Cardiac muscle cell (in vitro differentiated cells and primary cell): ENCODE data around the gene MARCHF2. TPM values are rescaled to one million over a fixed set of nuclear protein-coding genes. Genes with fewer than 3 reads are reported as not detected.
A peak's percentile ranks its signal among the peaks of the same experiment; 100 is the strongest.

Experiments used
- DNase-seq, 2 donors: peaks; one replicate each; pipeline versions ENCODE4 v3.0.0 to v3.0.0-alpha.2; 2010 to 2017; ENCODE audit warnings: low read depth in 1 of 2, low spot score in 1 of 2
- H3K27ac ChIP-seq: fragments of 200-600 bp; sonication (generic); 2 replicates; pipeline ENCODE4 v1.5.1; 2016
- H3K27me3 ChIP-seq: fragments of 200-600 bp; sonication (generic); 2 replicates; pipeline ENCODE4 v1.6.0; 2016; ENCODE audit warnings: control low read depth
- H3K36me3 ChIP-seq: fragments of 200-600 bp; sonication (generic); 2 replicates; pipeline ENCODE4 v1.5.1; 2016; ENCODE audit warnings: control low read depth
- H3K4me1 ChIP-seq: fragments of 200-600 bp; sonication (generic); 2 replicates; pipeline ENCODE4 v1.8.1; 2017; ENCODE audit warnings: low read depth, mild to moderate bottlenecking, mixed run types
- H3K4me3 ChIP-seq: fragments of 200-600 bp; sonication (generic); 2 replicates; pipeline ENCODE4 v1.5.1; 2016; ENCODE audit warnings: mild to moderate bottlenecking
- H3K9me3 ChIP-seq: fragments of 200-600 bp; sonication (generic); 2 replicates; pipeline ENCODE4 v1.5.1; 2017; ENCODE audit warnings: low read depth, mild to moderate bottlenecking, control low read depth
- polyA plus RNA-seq: library from polyadenylated mRNA; unstranded; fragments of >200 nt; fragmentation: Nextera tagmentation; extraction: Ambion mirVana; gene quantifications from 2 replicates; pipeline ENCODE4 v1.2.1, GENCODE V29; 2016
- total RNA-seq: library from RNA; depleted of rRNA; stranded (reverse); fragments of >200 nt; gene quantifications from 2 replicates; pipeline ENCODE4 v1.2.3, GENCODE V29; 2016
- TF ChIP-seq, protein P1 (sequence below): IDR thresholded peaks from 2 replicates; pipeline ENCODE4 v1.5.1; 2012; ENCODE audit warnings: low read depth, mild to moderate bottlenecking, low read length

MARCHF2 gene
- total and polyA plus RNA-seq, 2 experiments from 2014 or later: 63.8 to 139 TPM

- H3K27me3 ChIP-seq: no peaks in the 10 kb centered on the region
- peak overlapping the region; percentile 57 for H3K27ac ChIP-seq
- DNase-seq: no peak
- H3K4me1 ChIP-seq: peaks cover 42% of the 10 kb centered on the region
- H3K36me3 ChIP-seq: peaks cover 35% of the 10 kb centered on the region
- no peak overlapping the region for H3K4me3 ChIP-seq
- H3K9me3 ChIP-seq: no peaks in the 10 kb centered on the region
- TF ChIP-seq, protein P1, sequence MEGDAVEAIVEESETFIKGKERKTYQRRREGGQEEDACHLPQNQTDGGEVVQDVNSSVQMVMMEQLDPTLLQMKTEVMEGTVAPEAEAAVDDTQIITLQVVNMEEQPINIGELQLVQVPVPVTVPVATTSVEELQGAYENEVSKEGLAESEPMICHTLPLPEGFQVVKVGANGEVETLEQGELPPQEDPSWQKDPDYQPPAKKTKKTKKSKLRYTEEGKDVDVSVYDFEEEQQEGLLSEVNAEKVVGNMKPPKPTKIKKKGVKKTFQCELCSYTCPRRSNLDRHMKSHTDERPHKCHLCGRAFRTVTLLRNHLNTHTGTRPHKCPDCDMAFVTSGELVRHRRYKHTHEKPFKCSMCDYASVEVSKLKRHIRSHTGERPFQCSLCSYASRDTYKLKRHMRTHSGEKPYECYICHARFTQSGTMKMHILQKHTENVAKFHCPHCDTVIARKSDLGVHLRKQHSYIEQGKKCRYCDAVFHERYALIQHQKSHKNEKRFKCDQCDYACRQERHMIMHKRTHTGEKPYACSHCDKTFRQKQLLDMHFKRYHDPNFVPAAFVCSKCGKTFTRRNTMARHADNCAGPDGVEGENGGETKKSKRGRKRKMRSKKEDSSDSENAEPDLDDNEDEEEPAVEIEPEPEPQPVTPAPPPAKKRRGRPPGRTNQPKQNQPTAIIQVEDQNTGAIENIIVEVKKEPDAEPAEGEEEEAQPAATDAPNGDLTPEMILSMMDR: no peak
These were observed 47.6 kb downstream of the MARCHF2 start for GRCh38 chr19:8460516-8461298.

- H3K9me3 ChIP-seq: no peaks in the 10 kb centered on the region
- peaks cover 40% of the 10 kb centered on the region for H3K36me3 ChIP-seq
- no peaks in the 10 kb centered on the region for H3K27me3 ChIP-seq
- peak overlapping the region; percentile 57 for H3K27ac ChIP-seq
- TF ChIP-seq, protein P1: no peak
- no peak for DNase-seq
- no peak overlapping the region for H3K4me3 ChIP-seq
- peaks cover 42% of the 10 kb centered on the region for H3K4me1 ChIP-seq
These were observed 48.3 kb downstream of the MARCHF2 start for GRCh38 chr19:8461376-8461775.

- H3K4me1 ChIP-seq: peaks cover 42% of the 10 kb centered on the region
These were observed 48.8 kb downstream of the MARCHF2 start for GRCh38 chr19:8461891-8462290.

DNA sequence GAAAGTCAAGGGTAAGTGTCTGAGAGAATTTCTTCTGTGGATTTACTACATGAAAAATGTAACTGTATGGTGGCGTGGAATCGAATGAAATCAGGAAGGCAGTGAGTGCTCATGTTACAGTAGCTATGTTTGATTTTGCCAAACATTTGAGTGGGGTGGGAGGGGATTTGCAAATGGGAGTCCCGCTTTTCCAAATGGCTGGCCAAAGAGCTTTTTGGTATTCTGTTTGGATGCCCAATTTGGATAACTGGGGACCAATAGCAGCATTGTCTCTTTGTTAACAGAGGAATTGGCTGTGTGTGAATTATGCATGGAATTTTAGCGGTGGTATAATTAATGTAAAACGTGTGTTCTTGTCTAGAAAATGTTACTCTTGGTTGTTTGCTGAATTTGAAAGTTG, 49.5 kb downstream of the MARCHF2 start:
- DNase-seq: no peak
- H3K27ac ChIP-seq: no peak overlapping the region
- TF ChIP-seq, protein P1: no peak
- H3K36me3 ChIP-seq: peaks cover 44% of the 10 kb centered on the region
- H3K4me1 ChIP-seq: peaks cover 41% of the 10 kb centered on the region
- no peak overlapping the region for H3K4me3 ChIP-seq
- H3K27me3 ChIP-seq: no peaks in the 10 kb centered on the region
- H3K9me3 ChIP-seq: no peaks in the 10 kb centered on the region

More at GRCh38 chr19:8461891-8462290, 48.8 kb downstream of the MARCHF2 start:
- DNase-seq: no peak
- Histone ChIP-seq H3K36me3 (peaks cover 37% of the 10 kb centered on the region), H3K4me3 (no peak overlapping the region), H3K9me3 (no peaks in the 10 kb centered on the region), H3K27me3 (no peaks in the 10 kb centered on the region), H3K27ac (no peak overlapping the region)
- TF ChIP-seq, protein P1: no peak

GRCh38 chr19:8463365-8463764, 50.3 kb downstream of the MARCHF2 start:
- no peak for DNase-seq
- Histone ChIP-seq H3K27me3 (no peaks in the 10 kb centered on the region), H3K27ac (no peak overlapping the region), H3K4me1 (peaks cover 33% of the 10 kb centered on the region), H3K4me3 (no peak overlapping the region), H3K36me3 (peaks cover 49% of the 10 kb centered on the region), H3K9me3 (no peaks in the 10 kb centered on the region)
- TF ChIP-seq, protein P1: no peak
